ENCODE results near the gene PDC.

DNA sequence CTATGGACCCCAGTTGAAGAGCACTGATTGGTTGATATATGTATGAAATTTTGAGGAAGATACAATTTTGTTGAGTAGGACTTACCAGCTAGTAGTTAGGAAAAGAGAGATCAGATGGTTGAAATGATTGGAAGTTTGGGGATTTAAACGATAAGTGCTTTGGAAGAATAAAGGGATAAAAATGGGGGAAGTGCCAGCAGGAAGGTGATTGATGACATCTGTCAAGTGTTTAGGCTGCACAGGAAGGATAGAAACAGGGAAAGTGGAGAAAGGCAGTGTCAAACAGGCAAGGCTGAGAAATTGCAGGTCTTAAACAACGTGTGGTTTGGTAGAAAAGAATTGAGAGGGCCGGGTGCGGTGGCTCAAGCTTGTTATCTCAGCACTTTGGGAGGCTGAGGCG lies 22.3 kb downstream of the PDC start:
- TF ChIP-seq SPI1 (IDR thresholded peaks at IDR 0.05; ENCODE audit: low read depth, low read length), result no peak
- TF ChIP-seq POLR2A (IDR thresholded peaks at IDR 0.05; ENCODE audit: low read depth, low read length), result no peak
- no peak for TF ChIP-seq POLR2AphosphoS5 (IDR thresholded peaks at IDR 0.05; ENCODE audit: low read depth, low read length)
- no peak for TF ChIP-seq TAF1 (IDR thresholded peaks at IDR 0.05; ENCODE audit: low read depth, low read length)
- TF ChIP-seq POU2F2 (IDR thresholded peaks at IDR 0.05; ENCODE audit: low read depth, low read length), result no peak

Measured in GM12891 (cell line).